Omental fat pad (tissue), 4 donors: ENCODE measurements around the gene WDR18. TPM values are rescaled to one million over a fixed set of nuclear protein-coding genes. Genes with fewer than 3 reads are reported as not detected.

Experiments used
- ATAC-seq: fragments of 150-250 bp; one replicate; pipeline ENCODE4 v1.9.1; 2016; ENCODE audit warnings: mild to moderate bottlenecking, moderate library complexity; ENCODE audit not compliant: low FRiP score
- DNase-seq: peaks from one replicate; pipeline ENCODE4 v3.0.0-alpha.2; 2019; ENCODE audit warnings: low spot score
- CTCF ChIP-seq, 3 donors: fragments of 450-650 bp; IDR thresholded peaks; one replicate each; pipeline ENCODE4 v1.5.1; 2016 to 2017; ENCODE audit warnings: antibody characterized with exemption in 3 of 3, mild to moderate bottlenecking in 3 of 3, moderate library complexity in 2 of 3
- total RNA-seq, 4 donors: library from RNA; depleted of rRNA; stranded (reverse); fragments of >200 nt; gene quantifications; one replicate each; pipeline ENCODE4 v1.1.0, GENCODE V29; 2016

Gene WDR18
- total RNA-seq, 4 donors from 2014 or later = 22.8 to 69.4 (median 37.5) TPM

- no peak for TF ChIP-seq CTCF (IDR thresholded peaks at IDR 0.05)
- ATAC-seq (no peak), DNase-seq (no peak)
These were observed 20.2 kb downstream of the WDR18 start for GRCh38 chr19:1004204-1004802.

DNA sequence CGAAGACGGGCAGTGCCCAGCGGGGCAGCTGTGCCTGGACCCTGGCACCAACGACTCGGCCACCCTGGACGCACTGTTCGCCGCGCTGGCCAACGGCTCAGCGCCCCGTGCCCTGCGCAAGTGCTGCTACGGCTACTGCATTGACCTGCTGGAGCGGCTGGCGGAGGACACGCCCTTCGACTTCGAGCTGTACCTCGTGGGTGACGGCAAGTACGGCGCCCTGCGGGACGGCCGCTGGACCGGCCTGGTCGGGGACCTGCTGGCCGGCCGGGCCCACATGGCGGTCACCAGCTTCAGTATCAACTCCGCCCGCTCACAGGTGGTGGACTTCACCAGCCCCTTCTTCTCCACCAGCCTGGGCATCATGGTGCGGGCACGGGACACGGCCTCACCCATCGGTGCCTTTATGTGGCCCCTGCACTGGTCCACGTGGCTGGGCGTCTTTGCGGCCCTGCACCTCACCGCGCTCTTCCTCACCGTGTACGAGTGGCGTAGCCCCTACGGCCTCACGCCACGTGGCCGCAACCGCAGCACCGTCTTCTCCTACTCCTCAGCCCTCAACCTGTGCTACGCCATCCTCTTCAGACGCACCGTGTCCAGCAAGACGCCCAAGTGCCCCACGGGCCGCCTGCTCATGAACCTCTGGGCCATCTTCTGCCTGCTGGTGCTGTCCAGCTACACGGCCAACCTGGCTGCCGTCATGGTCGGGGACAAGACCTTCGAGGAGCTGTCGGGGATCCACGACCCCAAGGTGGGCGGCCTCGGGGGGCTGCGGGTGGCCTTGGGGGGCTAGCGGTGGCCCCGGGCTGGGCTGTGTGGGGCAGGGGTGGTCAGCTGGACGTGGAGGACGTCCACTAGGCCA lies 20.9 kb downstream of the WDR18 start:
- no peak for ATAC-seq
- no peak for TF ChIP-seq CTCF (IDR thresholded peaks at IDR 0.05)
- DNase-seq = no peak

DNA sequence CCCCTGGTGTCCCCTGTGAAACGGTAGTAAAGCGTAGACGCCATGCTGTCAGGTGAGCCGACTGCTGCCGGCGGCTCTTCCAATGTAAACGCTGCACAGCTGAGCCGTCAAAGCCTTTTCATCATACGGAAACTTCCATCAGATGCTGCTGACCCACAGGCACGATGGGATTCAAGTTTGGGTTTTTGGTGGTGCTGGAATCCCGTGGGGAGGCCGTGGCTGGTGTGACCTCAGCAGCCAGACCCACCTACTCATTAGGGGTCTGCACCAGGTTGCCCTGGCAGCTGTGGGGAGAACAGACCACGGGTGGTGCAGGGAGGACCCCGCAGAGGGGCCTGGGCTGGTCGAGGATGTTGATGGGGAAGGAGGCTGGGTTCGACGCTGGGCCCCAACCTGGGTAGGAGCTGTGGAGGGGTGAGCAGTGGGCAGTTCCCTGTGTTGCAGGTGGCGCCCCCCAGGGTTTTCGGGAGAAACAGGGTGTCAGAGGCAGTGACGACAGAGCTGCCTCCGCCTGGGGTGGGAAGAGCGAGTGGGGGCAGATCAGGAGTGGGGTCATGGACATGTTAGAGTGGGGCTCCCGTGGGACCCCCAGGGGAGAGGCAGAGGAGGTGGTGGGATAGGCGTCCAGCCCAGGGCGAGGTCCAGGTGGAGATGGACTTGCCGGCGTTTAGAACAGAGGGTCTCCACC lies 22.7 kb downstream of the WDR18 start:
- TF ChIP-seq CTCF (IDR thresholded peaks at IDR 0.05) = no peak
- DNase-seq = no peak
- ATAC-seq = no peak

DNA sequence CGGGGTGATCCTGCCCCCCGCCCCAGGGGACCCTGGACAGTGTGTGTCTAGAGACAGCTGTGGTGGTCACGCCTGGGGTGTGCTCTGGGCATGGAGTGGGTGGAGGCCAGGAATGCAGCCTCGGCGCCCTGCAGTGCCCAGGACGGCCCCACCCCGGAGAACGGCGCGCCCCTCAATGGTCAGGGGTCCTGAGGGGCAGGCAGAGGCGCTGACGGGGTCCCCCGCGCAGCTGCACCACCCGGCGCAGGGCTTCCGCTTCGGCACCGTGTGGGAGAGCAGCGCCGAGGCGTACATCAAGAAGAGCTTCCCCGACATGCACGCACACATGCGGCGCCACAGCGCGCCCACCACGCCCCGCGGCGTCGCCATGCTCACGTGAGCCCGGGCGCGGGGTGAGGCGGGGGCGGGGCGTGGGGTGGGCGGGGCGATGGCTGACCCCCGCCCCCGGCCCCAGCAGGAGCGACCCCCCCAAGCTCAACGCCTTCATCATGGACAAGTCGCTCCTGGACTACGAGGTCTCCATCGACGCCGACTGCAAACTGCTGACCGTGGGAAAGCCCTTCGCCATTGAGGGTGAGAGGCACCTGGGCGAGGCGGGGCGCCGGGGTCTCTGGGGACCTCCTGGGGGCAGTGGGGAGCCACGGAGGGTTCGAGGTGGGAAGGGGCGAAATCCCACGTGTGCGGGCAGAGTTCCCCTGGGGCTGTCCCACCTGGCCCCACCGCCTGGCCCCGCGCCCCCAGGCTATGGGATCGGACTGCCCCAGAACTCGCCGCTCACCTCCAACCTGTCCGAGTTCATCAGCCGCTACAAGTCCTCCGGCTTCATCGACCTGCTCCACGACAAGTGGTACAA lies 23.5 kb downstream of the WDR18 start:
- DNase-seq = no peak
- TF ChIP-seq CTCF (IDR thresholded peaks at IDR 0.05) = no peak
- no peak for ATAC-seq

GRCh38 chr19:1008268-1009040 lies 24.3 kb downstream of the WDR18 start:
- TF ChIP-seq CTCF (IDR thresholded peaks at IDR 0.05) = no peak
- DNase-seq = no peak
- ATAC-seq = no peak
